GM21825 (cell line): ENCODE results near the gene TMEM129.
A peak's percentile ranks its signal among the peaks of the same experiment; 100 is the strongest.

Experiments
- ATAC-seq: cut with Tn5 transposase; IDR thresholded peaks from one replicate; pipeline ENCODE4 v1.9.1; 2021; ENCODE audit warnings: mild to moderate bottlenecking, moderate library complexity; ENCODE audit not compliant: unreplicated experiment

Gene TMEM129

GRCh38 chr4:1722551-1723118 lies 1.5 kb upstream of the TMEM129 start:
- ATAC-seq, result no peak

GRCh38 chr4:1721666-1722550 lies 785 bp upstream of the TMEM129 start:
- no peak for ATAC-seq

GRCh38 chr4:1720163-1720983 lies 750 bp downstream of the TMEM129 start:
- peak; percentile 13 for ATAC-seq

GRCh38 chr4:1718095-1718850 lies 2.9 kb downstream of the TMEM129 start:
- ATAC-seq, result no peak

- no peak for ATAC-seq
Observed at GRCh38 chr4:1717129-1718094, 3.7 kb downstream of the TMEM129 start.

GRCh38 chr4:1716065-1716945 lies 4.8 kb downstream of the TMEM129 start:
- no peak for ATAC-seq

GRCh38 chr4:1715002-1715758 lies 5.9 kb downstream of the TMEM129 start:
- ATAC-seq, result no peak

GRCh38 chr4:1714303-1715001 lies 6.7 kb downstream of the TMEM129 start:
- no peak for ATAC-seq

GRCh38 chr4:1713003-1713851 lies 7.9 kb downstream of the TMEM129 start:
- ATAC-seq, result no peak

GRCh38 chr4:1712216-1713002 lies 8.7 kb downstream of the TMEM129 start, which contains the start of gene SLBP:
Gene SLBP, minus strand, starts transcription at chr4:1712319. Its CDS starts 131 bp downstream, at chr4:1712188.
- ATAC-seq, result peak; percentile 68

- peak; percentile 8 for ATAC-seq
Observed at GRCh38 chr4:1711571-1712215, 9.4 kb downstream of the TMEM129 start.

- no peak for ATAC-seq
Observed at GRCh38 chr4:1711055-1711570, 10.0 kb downstream of the TMEM129 start.

- no peak for ATAC-seq
Observed at GRCh38 chr4:1708581-1708980, 12.5 kb downstream of the TMEM129 start.

- no peak for ATAC-seq
Observed at GRCh38 chr4:1706358-1706757, 14.8 kb downstream of the TMEM129 start.

- ATAC-seq, result no peak
Observed at GRCh38 chr4:1705732-1706131, 15.4 kb downstream of the TMEM129 start.
